ENCODE measurements around the gene PCDHAC2.

Gene PCDHAC2, protein sequence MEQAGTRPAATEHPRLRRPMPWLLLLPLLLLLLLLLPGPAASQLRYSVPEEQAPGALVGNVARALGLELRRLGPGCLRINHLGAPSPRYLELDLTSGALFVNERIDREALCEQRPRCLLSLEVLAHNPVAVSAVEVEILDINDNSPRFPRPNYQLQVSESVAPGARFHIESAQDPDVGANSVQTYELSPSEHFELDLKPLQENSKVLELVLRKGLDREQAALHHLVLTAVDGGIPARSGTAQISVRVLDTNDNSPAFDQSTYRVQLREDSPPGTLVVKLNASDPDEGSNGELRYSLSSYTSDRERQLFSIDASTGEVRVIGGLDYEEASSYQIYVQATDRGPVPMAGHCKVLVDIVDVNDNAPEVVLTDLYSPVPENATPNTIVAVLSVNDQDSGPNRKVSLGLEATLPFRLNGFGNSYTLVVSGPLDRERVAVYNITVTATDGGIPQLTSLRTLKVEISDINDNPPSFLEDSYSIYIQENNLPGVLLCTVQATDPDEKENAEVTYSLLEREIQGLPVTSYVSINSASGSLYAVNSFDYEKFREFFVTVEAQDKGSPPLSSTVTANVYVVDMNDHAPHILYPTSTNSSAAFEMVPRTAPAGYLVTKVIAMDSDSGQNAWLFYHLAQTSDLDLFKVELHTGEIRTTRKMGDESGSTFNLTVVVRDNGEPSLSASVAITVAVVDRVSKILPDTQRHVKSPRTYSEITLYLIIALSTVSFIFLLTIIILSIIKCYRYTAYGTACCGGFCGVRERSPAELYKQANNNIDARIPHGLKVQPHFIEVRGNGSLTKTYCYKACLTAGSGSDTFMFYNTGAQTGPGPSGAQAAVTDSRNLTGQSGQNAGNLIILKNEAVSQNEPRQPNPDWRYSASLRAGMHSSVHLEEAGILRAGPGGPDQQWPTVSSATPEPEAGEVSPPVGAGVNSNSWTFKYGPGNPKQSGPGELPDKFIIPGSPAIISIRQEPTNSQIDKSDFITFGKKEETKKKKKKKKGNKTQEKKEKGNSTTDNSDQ

GRCh38 chr5:140966293-140967225 lies at the start of gene PCDHAC2:
Gene PCDHAC2 (plus strand): TSS chr5:140966476. CDS start chr5:140966767, 291 bp downstream.
- DNase-seq, result peak; percentile 70

DNA sequence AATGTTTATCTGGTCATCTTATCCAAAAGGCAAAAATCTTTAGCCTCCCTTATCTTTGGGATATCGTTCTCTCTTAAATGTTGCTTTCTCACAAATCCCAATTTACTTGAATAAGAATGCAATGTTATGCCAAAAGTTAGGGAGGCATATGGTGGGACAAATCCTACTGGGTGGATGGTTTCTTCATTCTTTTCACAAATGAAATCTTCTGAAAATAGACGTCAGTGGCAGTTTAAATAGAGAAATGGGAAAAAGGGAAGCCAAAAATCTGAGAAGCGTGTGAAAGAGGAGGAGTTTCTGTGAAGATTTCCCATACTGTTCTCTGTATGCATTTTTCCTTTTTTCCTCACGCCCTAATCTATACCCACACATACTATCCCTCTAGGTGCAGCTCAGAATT lies 42.7 kb upstream of the PCDHAC2 start:
- DNase-seq, result no peak

DNA sequence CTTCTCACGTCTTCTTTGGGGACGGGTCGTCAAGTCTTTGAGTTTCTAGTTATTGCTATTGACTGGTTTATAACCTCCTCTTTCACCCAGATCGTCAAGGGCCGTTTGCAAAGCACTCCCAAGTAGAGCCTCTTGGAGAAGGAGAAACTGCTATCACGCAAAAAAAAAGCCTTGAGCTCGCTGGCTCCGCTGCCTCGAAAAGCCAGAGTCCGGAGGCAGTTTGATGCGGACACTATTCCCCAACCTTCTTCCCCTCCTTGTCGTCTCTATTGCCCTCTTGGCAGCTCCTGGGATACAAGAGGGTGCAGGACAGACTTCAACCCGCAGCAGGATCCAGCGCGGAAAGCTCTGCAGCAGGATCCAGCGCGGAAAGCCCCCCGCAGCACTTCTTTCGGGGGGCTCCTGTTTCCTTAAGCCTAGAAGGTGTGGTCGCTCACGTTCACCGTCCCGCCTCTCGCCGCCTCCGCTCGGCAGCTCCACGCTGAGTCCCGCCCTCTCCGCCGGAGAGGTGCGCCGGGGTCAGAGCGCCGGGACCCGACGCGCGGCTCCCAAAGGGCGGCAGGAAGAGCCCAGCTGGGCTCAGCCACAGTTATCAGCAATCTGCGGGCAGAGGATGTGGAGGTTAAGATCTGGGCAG lies 40.4 kb upstream of the PCDHAC2 start, which contains the start of gene PCDHAC1:
Gene PCDHAC1 (plus strand): TSS at position 494 of the 637 bp plus-strand sequence. CDS start 594 bp downstream, outside the sequence.
- DNase-seq, result peak; percentile 52

- DNase-seq, result peak; percentile 65
Observed at GRCh38 chr5:140926443-140927227, 39.6 kb upstream of the PCDHAC2 start.

GRCh38 chr5:140927228-140927573 lies 39.1 kb upstream of the PCDHAC2 start:
- no peak for DNase-seq

DNA sequence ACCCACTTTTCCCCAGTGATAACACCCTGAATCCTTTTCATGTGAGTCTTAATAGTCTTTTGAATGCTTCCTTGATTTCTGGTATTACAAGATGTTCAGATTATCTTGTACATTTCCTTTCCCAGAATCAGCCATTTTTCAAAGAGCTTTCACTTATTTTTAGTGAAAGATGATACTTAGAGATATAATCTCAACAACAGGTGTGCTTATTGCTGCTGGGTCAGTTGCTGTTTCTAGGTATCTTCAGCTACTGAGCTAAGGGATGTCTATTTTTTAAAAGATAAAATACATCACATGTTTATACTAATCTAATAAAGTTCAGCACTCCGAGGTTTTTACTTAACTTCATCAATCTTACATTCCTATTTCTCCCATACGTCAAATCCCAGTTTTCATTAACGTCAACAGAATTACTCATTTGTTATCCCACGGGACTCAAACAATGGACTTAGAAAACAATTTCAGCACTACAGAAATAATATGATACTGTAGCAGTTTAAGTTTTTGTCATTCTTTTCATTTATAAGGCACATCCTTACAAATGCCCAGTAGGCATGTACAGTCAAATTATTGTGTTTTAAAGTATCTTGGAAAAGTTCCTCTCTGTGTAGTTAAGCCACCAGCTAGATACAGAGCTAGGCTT lies 31.2 kb upstream of the PCDHAC2 start:
- DNase-seq, result no peak

DNA sequence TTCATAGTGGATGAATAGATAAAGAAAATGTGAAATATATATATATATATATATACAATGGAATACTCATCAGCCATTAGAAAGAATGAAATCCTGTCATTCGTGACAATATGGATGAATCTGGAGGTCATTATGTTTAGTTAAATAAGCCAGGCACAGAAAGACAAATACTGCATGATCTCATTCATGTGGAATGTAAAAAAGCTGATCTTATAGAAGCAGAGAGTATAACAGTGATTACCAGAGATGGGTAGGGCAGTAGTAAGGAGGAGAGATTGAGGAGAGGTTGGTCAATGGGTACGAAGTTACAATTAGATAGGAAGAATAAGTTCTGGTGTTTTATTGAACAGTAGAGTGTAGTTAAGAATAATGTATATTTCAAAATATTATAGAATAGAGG lies 19.7 kb upstream of the PCDHAC2 start:
- no peak for DNase-seq

DNA sequence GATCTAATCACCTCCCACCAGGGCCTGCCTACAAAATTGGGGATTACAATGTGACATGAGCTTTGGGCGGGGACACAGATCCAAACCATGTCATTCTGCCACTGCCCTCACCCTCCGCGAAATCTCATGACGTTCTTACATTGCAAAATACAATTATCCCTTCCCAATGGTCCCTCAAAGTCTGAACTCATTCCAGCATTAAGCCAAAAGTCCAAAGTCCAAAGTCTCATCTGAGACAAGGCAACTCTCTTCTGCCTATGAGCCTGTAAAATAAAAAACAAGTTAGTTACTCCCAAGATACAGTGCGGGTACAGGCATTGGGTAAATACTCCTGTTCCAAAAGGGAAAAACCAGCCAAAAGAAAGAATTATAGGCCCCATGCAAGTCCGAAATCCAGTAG lies 14.6 kb upstream of the PCDHAC2 start:
- DNase-seq, result no peak

- DNase-seq, result no peak
Observed at GRCh38 chr5:140953234-140953633, 13.0 kb upstream of the PCDHAC2 start.

GRCh38 chr5:140962190-140962589 lies 4.1 kb upstream of the PCDHAC2 start:
- DNase-seq, result no peak

GRCh38 chr5:140964356-140964755 lies 1.9 kb upstream of the PCDHAC2 start:
- no peak for DNase-seq

DNA sequence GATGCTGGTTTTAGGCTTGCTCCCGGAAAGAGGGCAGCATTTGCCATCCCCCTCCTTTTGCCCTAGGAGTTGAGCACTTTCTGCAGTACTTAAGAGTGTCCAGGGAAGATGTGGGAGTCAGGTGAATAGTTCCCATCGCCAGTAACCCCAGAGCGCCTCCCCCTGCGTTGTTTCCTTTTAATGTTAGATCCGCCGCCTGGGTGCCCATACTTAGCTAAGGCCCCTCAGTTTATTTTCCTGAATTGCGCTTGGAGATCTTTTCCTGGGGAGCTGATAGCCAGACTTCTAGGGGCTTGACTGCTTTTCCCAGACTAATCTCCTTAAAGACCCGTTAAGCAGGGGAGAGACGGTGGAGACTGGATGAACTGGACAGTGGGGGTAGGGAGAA lies 377 bp upstream of the PCDHAC2 start:
- DNase-seq, result peak; percentile 20

GRCh38 chr5:140967226-140967893 lies 1.1 kb downstream of the PCDHAC2 start:
- DNase-seq, result no peak

GRCh38 chr5:140969880-140970279 lies 3.6 kb downstream of the PCDHAC2 start:
- no peak for DNase-seq

- no peak for DNase-seq
Observed at GRCh38 chr5:140973550-140973949, 7.3 kb downstream of the PCDHAC2 start.

- DNase-seq, result peak; percentile 23
Observed at GRCh38 chr5:140977003-140977402, 10.7 kb downstream of the PCDHAC2 start.

DNA sequence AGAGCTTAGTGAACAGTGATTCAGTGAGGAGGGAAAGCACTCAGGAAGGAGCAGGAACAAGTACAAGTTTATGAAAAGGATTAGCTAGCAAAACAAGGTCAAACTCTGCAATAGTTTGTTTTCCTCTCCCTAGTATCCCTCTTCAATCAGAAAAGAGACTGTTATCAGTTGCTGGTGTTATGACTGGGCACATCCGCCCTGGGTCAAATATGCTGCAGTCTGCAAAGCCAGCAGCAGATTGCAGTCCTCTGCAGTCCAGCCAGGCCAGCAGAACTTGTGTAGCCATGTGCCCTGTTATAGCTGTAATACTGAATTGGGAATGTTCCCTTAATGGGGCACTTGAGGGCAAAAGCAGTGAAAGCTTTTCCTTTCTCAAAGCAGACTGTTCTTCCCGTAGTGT lies 12.0 kb downstream of the PCDHAC2 start:
- DNase-seq, result no peak

GRCh38 chr5:140978983-140979382 lies 12.7 kb downstream of the PCDHAC2 start:
- no peak for DNase-seq

DNA sequence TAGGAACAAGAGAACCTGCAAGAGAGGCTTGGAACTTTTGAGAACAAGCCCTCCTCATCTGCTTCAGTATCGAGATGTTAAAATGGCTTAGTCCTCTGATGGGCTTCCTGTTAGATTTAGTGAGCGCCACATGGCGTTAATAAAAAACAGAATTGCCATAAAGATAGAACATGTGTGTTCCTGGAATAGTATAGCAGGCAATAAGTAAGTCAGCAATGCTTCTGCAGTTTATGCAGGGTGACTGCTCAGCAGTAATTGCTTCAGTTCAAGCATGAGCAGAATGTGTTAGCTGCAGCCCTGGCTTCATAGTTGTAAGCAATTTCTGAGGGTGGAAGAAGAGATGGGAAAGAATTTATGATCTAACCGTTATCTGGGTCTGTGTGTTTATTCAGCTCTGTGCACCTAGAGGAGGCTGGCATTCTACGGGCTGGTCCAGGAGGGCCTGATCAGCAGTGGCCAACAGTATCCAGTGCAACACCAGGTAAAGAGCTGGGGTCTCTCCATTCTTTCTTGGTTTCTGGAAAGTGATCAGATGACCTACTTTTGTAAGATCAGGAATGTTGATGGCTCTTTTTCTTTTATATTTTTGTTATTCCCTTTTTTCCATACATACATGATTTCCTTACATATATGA lies 15.9 kb downstream of the PCDHAC2 start:
- DNase-seq, result no peak

DNA sequence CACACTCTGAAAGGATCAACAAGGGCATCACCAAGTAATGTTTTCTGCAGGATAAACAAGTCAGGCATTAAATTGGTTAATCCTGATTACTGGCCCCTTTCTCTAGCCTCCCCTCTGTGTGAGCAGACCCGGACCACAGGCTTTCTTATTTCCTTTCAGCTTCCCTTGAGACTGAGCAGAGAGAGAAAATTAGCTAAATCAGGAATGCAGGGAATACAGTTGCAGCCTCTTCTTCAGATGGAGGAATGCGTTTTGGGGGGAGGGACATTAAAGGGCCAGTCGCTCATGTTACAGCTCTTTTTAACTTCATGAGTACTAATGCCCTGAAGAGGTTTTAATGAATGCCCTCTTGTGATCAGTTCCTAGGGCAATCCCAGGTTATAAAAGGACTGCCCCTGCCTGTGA lies 19.8 kb downstream of the PCDHAC2 start:
- DNase-seq, result no peak
